GM18858 (cell line): ENCODE results near the gene ATP9B.
"Not testable (repeated sequence)": the region's sequence is repeated elsewhere in the genome, so short reads cannot be mapped to it uniquely, and the experiment has no call there.

ENCODE experiments used
- ATAC-seq: cut with Tn5 transposase; IDR thresholded peaks from one replicate; pipeline ENCODE4 v1.9.1; 2021; ENCODE audit not compliant: unreplicated experiment

Gene ATP9B

DNA sequence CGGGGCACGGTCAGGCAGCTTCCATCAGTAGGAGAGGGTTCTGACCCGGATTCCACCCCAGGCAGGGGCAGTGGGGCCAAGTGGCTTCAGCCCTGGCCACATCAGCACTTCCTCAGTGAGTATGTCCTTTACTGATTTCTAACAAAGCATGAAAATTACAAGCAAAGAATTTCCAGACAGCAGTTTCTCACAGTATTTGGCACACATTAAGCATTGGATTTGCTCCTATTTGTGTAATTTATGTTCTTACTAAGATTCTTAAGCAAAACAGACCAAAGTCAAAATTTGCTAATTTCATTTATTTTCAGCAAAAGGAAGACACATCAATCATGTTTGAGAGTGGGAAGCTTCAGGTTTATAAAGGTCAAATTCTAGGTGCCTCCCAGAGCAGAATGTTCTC lies 253.2 kb downstream of the ATP9B start:
- ATAC-seq, result no peak

DNA sequence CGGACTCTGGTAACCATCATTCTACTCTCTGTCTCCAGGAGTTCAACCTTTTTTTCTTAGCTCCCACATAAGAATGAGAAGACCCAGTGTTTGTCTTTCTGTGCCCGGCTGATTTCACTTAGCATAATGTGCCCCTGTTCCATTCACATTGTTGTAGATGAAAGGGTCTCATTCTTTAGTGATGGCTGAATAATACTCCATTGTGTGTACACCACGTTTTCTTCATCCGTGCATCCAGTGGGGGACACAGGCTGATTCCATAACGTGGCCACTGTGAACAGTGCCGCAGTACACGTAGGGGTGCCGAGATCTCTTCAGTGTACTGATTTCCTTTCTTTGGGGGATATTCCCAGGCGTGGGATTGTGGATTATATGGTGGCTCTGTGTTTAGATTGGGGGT lies 254.3 kb downstream of the ATP9B start:
- no peak for ATAC-seq

DNA sequence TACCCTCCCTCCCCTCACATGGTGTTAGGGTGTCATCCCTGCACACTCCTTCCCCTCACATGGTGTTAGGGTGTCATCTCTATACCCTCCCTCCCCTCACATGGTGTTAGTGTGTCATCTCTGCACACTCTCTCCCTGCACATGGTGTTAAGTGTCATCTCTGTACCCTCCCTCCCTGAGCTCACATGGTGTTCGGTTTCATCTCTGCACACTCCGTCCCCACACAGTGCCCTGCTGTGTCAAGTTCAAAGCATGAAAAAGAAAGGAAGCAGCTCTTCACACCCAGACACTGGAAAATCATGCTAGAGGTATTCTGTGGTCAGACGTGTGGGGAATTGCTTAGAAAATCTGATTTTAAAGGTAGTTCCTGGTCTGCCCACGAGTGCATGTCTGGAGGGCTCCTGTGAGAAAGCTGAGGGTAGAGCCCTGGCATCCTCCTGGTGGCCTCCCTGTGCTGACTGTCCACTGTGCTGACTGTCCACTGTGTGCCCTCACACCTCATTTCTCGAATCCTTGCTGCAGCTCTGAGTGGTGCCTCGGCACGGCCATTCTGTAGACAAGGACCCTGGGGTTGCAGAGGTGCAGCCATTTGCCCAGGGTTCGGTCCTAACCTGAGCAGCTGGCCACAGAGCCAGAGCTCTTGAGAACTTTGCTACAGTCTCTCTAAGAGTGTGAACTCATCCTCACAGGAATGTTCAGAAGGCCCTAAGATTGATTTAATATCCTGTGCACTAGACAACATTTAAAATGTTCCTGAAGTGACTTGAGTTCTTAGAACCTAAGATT lies 257.4 kb downstream of the ATP9B start:
- ATAC-seq, result no peak

- no peak for ATAC-seq
Observed at GRCh38 chr18:79327199-79327721, 258.1 kb downstream of the ATP9B start.

DNA sequence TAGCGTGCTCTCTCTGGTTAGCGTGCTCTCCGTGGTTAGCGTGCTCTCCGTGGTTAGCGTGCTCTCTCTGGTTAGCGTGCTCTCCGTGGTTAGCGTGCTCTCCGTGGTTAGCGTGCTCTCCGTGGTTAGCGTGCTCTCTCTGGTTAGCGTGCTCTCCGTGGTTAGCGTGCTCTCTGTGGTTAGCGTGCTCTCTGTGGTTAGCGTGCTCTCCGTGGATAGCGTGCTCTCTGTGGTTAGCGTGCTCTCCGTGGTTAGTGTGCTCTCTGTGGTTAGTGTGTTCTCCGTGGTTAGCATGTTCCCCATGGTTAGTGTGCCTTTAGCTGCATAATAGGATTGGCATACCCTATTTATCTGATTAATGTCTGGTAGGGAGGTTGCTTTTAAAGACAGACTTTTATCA lies 258.7 kb downstream of the ATP9B start:
- ATAC-seq, result not testable (repeated sequence)

DNA sequence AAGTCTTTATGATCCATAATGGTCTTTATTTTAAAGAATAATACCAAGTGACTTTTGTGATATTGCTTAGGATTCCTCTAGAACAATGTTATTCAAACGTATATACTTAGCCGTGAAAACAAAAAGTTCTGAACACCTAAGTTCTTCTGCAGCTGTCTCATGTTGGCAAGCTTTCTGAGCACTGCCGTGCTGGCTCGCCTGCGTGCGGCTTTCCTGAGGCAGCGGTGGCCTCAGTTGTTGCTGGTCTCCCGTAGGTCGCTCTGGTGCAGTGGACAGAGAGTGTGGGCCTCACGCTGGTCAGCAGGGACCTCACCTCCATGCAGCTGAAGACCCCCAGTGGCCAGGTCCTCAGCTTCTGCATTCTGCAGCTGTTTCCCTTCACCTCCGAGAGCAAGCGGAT lies 259.7 kb downstream of the ATP9B start:
- no peak for ATAC-seq

GRCh38 chr18:79329786-79330185 lies 260.6 kb downstream of the ATP9B start:
- ATAC-seq, result no peak

DNA sequence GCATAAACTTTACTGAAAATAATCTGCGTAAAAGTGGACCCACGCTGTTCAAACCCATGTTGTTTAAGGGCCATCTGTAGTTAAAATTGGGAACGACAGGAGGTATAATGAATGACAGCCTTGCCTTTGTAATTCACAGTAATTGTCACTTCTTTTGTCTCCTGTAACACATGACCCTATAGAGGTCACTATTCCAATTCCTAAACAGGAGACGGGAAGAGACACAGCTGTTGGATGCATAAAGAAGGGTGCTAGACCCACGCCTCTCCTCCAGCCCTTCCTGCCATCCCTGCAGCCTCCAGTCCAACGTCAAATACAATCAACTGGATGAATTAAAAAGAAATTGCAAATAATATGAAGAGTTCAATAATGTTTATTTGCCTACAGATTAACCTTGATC lies 263.5 kb downstream of the ATP9B start:
- no peak for ATAC-seq

DNA sequence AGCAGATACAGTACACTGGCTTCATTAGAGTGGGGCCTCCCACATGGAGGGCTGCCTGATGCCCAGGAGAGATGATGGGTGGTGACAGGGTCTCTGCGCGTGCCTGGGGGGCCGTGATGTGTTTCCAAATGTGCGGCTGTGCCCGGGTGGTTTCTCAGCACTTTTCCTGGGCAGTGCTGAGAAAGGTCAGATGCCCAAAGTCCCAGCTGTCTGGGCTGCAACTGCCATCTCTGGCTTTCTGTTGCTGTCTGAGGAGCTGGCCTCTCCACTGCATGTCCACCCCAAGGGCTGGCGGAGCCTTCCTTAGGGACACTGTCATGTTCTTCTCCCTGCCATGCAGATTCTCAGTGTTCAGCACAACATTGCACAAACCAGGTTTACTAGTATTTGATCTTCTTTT lies 263.9 kb downstream of the ATP9B start:
- ATAC-seq, result no peak

GRCh38 chr18:79334496-79335233 lies 265.5 kb downstream of the ATP9B start:
- no peak for ATAC-seq

DNA sequence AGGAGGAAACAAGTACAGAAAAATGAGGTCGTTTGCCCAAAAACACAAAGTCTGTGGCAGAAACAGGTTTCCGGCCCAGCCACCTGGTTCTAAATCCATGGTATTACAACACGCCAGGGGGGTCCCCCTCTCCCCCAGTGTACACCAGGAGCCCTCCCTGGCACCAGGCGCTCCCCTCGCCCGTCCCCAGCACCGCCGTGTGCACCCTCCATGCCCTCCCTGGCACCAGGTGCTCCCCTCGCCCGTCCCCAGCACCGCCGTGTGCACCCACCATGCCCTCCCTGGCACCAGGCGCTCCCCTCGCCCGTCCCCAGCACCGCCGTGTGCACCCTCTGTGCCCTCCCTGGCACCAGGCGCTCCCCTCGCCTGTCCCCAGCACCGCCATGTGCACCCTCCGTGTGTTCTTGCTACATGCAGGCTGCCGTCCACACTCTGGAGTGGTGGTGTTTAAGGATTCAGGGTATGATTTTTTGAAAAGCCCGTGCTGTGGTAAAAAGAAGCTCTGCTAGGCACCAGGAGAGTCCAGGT lies 266.7 kb downstream of the ATP9B start:
- no peak for ATAC-seq

DNA sequence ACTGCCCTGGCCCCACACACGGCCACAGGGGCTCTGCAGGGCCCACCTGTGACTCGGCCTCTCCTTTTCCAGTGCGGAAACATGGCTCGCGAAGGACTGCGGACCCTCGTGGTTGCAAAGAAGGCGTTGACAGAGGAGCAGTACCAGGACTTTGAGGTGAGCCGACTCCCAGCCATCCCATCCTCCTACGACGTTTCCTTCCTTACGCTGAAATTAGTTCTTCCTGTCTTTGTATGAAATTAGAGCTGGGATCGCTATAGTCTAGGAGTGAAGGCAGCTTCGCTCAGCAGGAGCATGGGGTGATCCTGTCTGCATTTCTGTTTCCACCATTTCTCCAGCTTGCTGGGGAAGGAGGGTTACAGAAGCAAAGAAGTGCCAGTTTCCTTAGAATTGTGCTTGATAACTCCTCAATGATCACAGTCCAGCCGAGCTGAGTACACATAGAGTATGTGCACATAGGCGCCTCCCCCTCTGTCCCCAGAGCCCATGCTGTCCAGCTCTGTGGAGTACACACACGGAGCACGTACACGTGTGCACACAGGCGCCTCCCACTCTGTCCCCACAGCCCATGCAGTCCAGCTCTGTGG lies 267.5 kb downstream of the ATP9B start:
- no peak for ATAC-seq

- no peak for ATAC-seq
Observed at GRCh38 chr18:79337184-79337583, 268.0 kb downstream of the ATP9B start.

GRCh38 chr18:79337620-79338019 lies 268.4 kb downstream of the ATP9B start:
- ATAC-seq, result no peak

DNA sequence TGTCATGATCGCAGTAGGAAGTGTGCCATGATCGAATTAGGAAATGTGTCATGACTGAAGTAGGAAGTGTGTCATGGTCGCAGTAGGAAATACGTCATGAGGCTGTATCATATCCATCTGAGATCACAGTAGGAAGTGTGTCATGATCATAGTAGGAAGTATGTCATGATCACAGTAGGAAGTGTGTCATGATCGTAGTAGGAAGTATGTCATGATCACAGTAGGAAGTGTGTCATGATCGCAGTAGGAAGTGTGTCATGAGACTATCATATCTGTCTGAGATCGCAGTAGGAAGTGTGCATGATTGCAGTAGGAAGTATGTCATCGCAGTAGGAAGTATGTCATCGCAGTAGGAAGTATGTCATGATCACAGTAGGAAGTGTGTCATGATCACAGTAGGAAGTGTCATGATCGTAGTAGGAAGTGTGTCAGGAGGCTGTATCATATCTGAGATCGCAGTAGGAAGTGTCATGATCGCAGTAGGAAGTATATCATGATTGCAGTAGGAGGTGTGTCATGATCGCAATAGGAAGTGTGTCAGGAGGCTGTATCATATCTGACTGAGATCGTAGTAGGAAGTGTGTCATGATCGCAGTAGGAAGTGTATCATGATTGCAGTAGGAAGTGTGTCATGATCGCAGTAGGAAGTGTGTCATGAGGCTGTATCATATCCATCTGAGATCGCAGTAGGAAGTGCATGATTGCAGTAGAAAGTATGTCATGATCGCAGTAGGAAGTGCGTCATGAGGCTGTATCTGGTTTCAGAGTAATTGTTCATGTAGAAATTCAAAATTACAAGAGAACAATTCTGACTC lies 270.1 kb downstream of the ATP9B start:
- ATAC-seq, result no peak

DNA sequence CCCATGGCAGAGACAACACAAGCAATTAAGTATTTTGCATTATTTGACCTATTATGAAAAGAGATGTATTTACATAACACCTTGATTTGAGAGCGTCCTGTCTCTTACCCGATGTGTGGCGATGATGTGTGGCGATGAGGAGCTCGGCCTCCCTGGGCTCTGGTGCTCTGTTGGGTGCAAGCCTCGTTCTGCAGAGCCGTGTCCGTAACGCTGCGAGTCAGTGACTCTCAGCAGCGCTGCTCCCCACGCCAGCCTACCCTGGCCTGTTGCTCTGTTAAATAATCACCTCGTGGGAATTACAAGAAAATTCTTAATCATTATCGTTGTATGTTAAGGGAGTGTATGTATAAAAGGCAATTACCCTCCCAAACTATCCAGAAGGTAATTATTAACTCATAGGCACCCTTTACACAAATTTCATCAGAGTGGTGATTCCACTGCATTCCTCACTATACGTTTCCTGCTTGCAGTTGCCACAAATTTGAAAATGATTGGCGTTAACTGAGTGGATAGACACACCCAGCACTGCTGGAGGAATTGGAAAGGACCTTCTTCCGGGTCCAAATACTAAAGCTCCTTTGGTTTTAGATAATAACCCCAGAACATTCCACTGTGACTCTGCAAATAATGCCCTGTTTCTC lies 274.5 kb downstream of the ATP9B start:
- ATAC-seq, result no peak

DNA sequence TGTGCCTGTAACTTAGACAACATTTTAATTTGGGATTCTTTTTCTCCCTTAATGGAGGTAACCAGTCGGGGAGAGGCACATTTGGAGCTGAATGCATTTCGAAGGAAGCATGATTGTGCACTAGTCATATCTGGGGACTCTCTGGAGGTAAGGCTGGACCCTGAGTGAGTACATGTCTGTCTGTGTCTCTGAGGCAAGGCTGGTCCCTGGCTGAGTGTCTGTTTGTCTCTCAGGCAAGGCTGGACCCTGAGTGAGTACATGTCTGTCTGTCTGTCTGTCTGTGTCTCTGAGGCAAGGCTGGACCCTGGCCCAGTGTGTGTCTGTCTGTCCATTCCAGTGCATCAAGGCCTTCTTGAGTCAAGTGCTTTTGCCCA lies 275.0 kb downstream of the ATP9B start:
- ATAC-seq, result no peak

- no peak for ATAC-seq
Observed at GRCh38 chr18:79345366-79345765, 276.2 kb downstream of the ATP9B start.

GRCh38 chr18:79345981-79346380 lies 276.8 kb downstream of the ATP9B start:
- no peak for ATAC-seq

DNA sequence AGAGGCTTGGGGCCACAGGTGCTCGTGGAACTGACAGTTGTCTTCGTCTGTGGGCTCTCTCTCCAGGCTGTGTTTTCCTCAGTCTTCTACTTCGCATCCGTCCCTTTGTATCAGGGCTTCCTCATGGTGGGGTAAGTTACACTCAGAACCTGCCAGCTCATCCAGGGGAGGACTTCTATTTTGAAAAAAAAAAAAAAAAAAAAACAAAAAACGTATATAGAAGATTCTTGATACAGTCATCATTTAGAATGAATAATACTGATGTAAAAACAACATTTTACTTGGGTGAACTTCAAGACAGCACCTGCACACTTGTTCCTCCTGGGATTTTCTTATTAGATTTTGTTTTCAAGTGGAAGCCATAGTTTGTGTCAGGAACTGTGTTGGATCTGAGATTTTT lies 278.9 kb downstream of the ATP9B start:
- no peak for ATAC-seq
